AG10803 (cell line): ENCODE results near the gene SHOC1.
"Not testable (repeated sequence)": the region's sequence is repeated elsewhere in the genome, so short reads cannot be mapped to it uniquely, and the experiment has no call there.

Experiments used
- DNase-seq: peaks from one replicate; pipeline ENCODE4 v3.0.0; 2010; ENCODE audit warnings: low read depth
- H3K4me3 ChIP-seq: 2 replicates; pipeline ENCODE4 v1.5.1; 2011; ENCODE audit warnings: mild to moderate bottlenecking, low read length, control low read depth
- CTCF ChIP-seq: conservative IDR thresholded peaks from 2 replicates; pipeline ENCODE4 v1.5.1; 2011; ENCODE audit warnings: mild to moderate bottlenecking, low read length, control low read depth, inconsistent platforms

The SHOC1 gene

DNA sequence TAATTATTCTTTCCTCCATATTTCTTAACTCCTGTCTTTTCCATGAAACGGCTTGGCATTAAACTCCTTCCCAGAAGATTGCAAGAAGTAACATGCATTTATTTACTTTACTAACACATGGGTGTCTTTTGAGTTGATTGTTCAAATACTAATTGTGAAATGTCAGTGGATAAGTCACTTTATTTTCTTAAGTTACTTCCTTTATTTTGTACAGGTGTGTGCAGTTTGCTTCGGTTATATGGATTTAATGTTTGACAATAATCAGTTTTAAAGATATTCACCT, 761 bp upstream of the SHOC1 start:
- no peak for TF ChIP-seq CTCF
- no peak overlapping the region for H3K4me3 ChIP-seq
- DNase-seq, result no peak

GRCh38 chr9:111791821-111792220, 2.9 kb downstream of the SHOC1 start:
- not testable (repeated sequence) for H3K4me3 ChIP-seq, DNase-seq

- DNase-seq, result no peak
- no peak overlapping the region for H3K4me3 ChIP-seq
- no peak for TF ChIP-seq CTCF
Observed at GRCh38 chr9:111789881-111790280, 4.9 kb downstream of the SHOC1 start.

- no peak for DNase-seq
- no peak for TF ChIP-seq CTCF
- H3K4me3 ChIP-seq, result no peak overlapping the region
Observed at GRCh38 chr9:111783857-111784256, 10.9 kb downstream of the SHOC1 start.

DNA sequence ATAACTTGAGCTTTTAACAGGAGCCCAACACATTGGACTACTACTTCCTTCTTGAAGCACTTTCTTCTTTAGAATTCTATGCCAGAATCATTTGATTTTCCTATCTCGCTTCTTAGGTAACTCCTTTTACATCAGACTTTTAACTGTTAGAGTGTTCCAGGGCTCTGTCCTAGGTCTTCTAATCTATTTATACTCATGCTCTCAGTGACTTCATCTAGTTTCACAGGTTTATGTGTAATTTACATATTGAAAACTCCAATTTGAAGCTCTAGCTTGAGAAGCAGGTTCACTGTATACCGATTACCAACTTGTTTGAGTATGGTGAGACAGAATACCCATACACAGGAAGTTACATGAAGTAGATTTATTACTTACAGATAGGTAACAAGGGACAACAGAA, 11.3 kb downstream of the SHOC1 start:
- no peak for TF ChIP-seq CTCF
- no peak overlapping the region for H3K4me3 ChIP-seq
- no peak for DNase-seq

- H3K4me3 ChIP-seq, result no peak overlapping the region
- DNase-seq, result no peak
- TF ChIP-seq CTCF, result no peak
Observed at GRCh38 chr9:111766066-111766465, 28.7 kb downstream of the SHOC1 start.

GRCh38 chr9:111762556-111762955, 32.2 kb downstream of the SHOC1 start:
- no peak for TF ChIP-seq CTCF
- DNase-seq, result no peak

More at GRCh38 chr9:111762556-111762955, 32.2 kb downstream of the SHOC1 start:
- no peak overlapping the region for H3K4me3 ChIP-seq
